ENCODE measurements around the gene SHOX.

The SHOX gene

GRCh38 chrX:675279-675954 is 44.8 kb downstream of the SHOX start:
- no peak for DNase-seq

- no peak for DNase-seq
These were observed 45.3 kb downstream of the SHOX start for GRCh38 chrX:675955-676295.

- DNase-seq = no peak
These were observed 46.8 kb downstream of the SHOX start for GRCh38 chrX:677376-677775.

- no peak for DNase-seq
These were observed 48.8 kb downstream of the SHOX start for GRCh38 chrX:679291-679979.

GRCh38 chrX:680062-680461 is 49.5 kb downstream of the SHOX start:
- DNase-seq = no peak

GRCh38 chrX:681989-682388 is 51.4 kb downstream of the SHOX start:
- DNase-seq = no peak

GRCh38 chrX:682892-683291 is 52.3 kb downstream of the SHOX start:
- no peak for DNase-seq

GRCh38 chrX:683576-683975 is 53.0 kb downstream of the SHOX start:
- no peak for DNase-seq

GRCh38 chrX:685120-686032 is 54.8 kb downstream of the SHOX start:
- no peak for DNase-seq

GRCh38 chrX:689983-690382 is 59.4 kb downstream of the SHOX start:
- DNase-seq = no peak

- DNase-seq = no peak
These were observed 64.2 kb downstream of the SHOX start for GRCh38 chrX:694800-695199.

- DNase-seq = no peak
These were observed 67.6 kb downstream of the SHOX start for GRCh38 chrX:698206-698605.

- DNase-seq = no peak
These were observed 70.3 kb downstream of the SHOX start for GRCh38 chrX:700936-701335.

- DNase-seq = no peak
These were observed 71.1 kb downstream of the SHOX start for GRCh38 chrX:701673-702072.

- no peak for DNase-seq
These were observed 72.9 kb downstream of the SHOX start for GRCh38 chrX:703466-703865.

GRCh38 chrX:703866-704265 is 73.3 kb downstream of the SHOX start:
- no peak for DNase-seq

Measured in CD4-positive, alpha-beta T cell treated with Interferon gamma for 1 hour (primary cell).